Lower leg skin (tissue), 3 donors: Measurements from ENCODE around the gene ZNFX1.

Experiments
- CTCF ChIP-seq, 3 donors: fragments of 450-650 bp; IDR thresholded peaks; one replicate each; pipeline ENCODE4 v1.5.1; 2016; ENCODE audit warnings: antibody characterized with exemption in 3 of 3, mild to moderate bottlenecking in 3 of 3, moderate library complexity in 2 of 3
- POLR2A ChIP-seq, 2 donors: fragments of 450-650 bp; IDR thresholded peaks; one replicate each; pipeline ENCODE4 v1.6.1; 2016 to 2017; ENCODE audit warnings: antibody characterized with exemption in 2 of 2, mild to moderate bottlenecking in 1 of 2, moderate library complexity in 1 of 2

- no peak for TF ChIP-seq CTCF (IDR thresholded peaks at IDR 0.05)
- TF ChIP-seq POLR2A (IDR thresholded peaks at IDR 0.05) = no peak
Observed at GRCh38 chr20:49318430-49319207, 40.8 kb upstream of the ZNFX1 start.
